Spleen (tissue), 11 donors: ENCODE measurements around the gene PRRG3. TPM values are rescaled to one million over a fixed set of nuclear protein-coding genes. Genes with fewer than 3 reads are reported as not detected.

Experiments used
- DNase-seq: peaks from one replicate; pipeline ENCODE4 v3.0.0-alpha.2; 2020
- H3K27ac ChIP-seq, 8 donors: fragments of 200-600 bp; sonication (generic) in 7 of 8; 1 replicate in 4 of 8; 2 replicates in 4 of 8; pipeline versions ENCODE4 v1.5.0 to v1.8.0; 2016 to 2021; ENCODE audit warnings: inconsistent platforms in 4 of 8, mild to moderate bottlenecking in 4 of 8, moderate library complexity in 1 of 8
- H3K27me3 ChIP-seq, 7 donors: fragments of 200-600 bp; sonication (generic) in 6 of 7; replicated peaks in 1 of 7; 1 replicate in 4 of 7; 2 replicates in 3 of 7; pipeline versions ENCODE4 v1.5.0 to v1.8.0; 2016 to 2021; ENCODE audit warnings: inconsistent platforms in 3 of 7, mild to moderate bottlenecking in 1 of 7
- H3K36me3 ChIP-seq, 6 donors: fragments of 200-600 bp; sonication (generic) in 5 of 6; 1 replicate in 4 of 6; 2 replicates in 2 of 6; pipeline versions ENCODE4 v1.5.0 to v1.8.0; 2016 to 2021; ENCODE audit warnings: inconsistent platforms in 2 of 6
- H3K4me1 ChIP-seq, 6 donors: fragments of 200-600 bp; sonication (generic) in 5 of 6; 1 replicate in 3 of 6; 2 replicates in 3 of 6; pipeline versions ENCODE4 v1.5.0 to v1.8.0; 2016 to 2021; ENCODE audit warnings: inconsistent platforms in 3 of 6
- H3K4me3 ChIP-seq, 8 donors: fragments of 200-600 bp; sonication (generic) in 7 of 8; 1 replicate in 4 of 8; 2 replicates in 4 of 8; pipeline versions ENCODE4 v1.5.0 to v1.8.0; 2016 to 2021; ENCODE audit warnings: inconsistent platforms in 4 of 8, mild to moderate bottlenecking in 4 of 8, moderate library complexity in 2 of 8
- H3K9me3 ChIP-seq, 8 donors: fragments of 200-600 bp; sonication (generic) in 7 of 8; 1 replicate in 4 of 8; 2 replicates in 4 of 8; pipeline versions ENCODE4 v1.5.0 to v1.8.0; 2016 to 2021; ENCODE audit warnings: inconsistent platforms in 4 of 8
- CTCF ChIP-seq, 11 experiments: fragments of 200-600 bp in 7 of 11; fragments of 450-650 bp in 4 of 11; sonication (generic) in 4 of 11; IDR thresholded peaks in 8 of 11; conservative IDR thresholded peaks in 3 of 11; 1 replicate in 7 of 11; 2 replicates in 4 of 11; pipeline versions ENCODE4 v1.4.0 to v1.8.0; 2016 to 2021; ENCODE audit warnings: antibody characterized with exemption in 11 of 11, inconsistent platforms in 4 of 11, mild to moderate bottlenecking in 1 of 11
- POLR2A ChIP-seq, 3 donors: fragments of 450-650 bp; IDR thresholded peaks; one replicate each; pipeline ENCODE4 v1.5.1; 2017; ENCODE audit warnings: antibody characterized with exemption in 3 of 3, mild to moderate bottlenecking in 1 of 3
- POLR2AphosphoS5 ChIP-seq, 3 donors: sonication (generic); formaldehyde crosslinking; IDR thresholded peaks; one replicate each; pipeline ENCODE4 v1.5.1; 2017; ENCODE audit warnings: antibody characterized with exemption in 3 of 3
- WGBS, 5 donors: extraction: QIAGEN DNeasy Blood & Tissue Kit in 3 of 5; methylation state at CpG; one replicate each; pipeline versions ENCODE4 v1.1.5 to v1.1.7; 2013 to 2018; 5-methylcytosine and 5-hydroxymethylcytosine counted together
- intact Hi-C: fragments of 100-400 bp; cut with DNase I; formaldehyde crosslinking; loops from one replicate; pipeline ENCODE4 v1.15.0; 2023; ENCODE audit warnings: low total_unique reads
- polyA plus RNA-seq, 3 donors: library from polyadenylated mRNA; stranded (reverse); fragments of 200-250 nt; gene quantifications; one replicate each; pipeline ENCODE4 v1.2.1, GENCODE V29; 2013
- total RNA-seq, 7 donors: library from RNA; depleted of rRNA in 3 of 7; stranded (reverse); fragments of >200 nt in 3 of 7; fragmentation: NEBNext Ultra II Directional in 4 of 7; extraction: Animal tissue kit (Norgen Biotek cat#: 25700) in 4 of 7; gene quantifications; one replicate each; pipeline versions ENCODE4 v1.1.0 to v1.2.1, GENCODE V29; 2016 to 2021
- donor health status: healthy with polysubstance abuse.
- donor health status: DM: no; HTN: no; CAD: no; lungs with moderate emphysema.
- donor health status: DM: no; HTN: no; CAD: no.
- donor health status: Bipolar disorder and iron deficiency.
- donor health status: healthy.
- donor health status: DM: no; HTN: no; CAD: no.
- donor health status: DM: yes; HTN: yes; CAD: no.

Gene PRRG3
- total and polyA plus RNA-seq, 10 donors = 0.06 to 4.3 (median 1.5) TPM

GRCh38 chrX:151746502-151746901, 51.2 kb downstream of the PRRG3 start:
- no peak overlapping the region for H3K27ac ChIP-seq
- intact Hi-C loops = loop anchor here (5.0 kb wide), 1 partner anchor 886 kb away; no protein-coding TSS in a partner anchor
- no peaks in the 10 kb centered on the region for H3K36me3 ChIP-seq
- H3K4me3 ChIP-seq = no peak overlapping the region
- no peak for DNase-seq
- H3K27me3 ChIP-seq = peaks cover 0 to 14% (median 0%) of the 10 kb centered on the region in 7 donors
- no peaks in the 10 kb centered on the region for H3K4me1 ChIP-seq
- H3K9me3 ChIP-seq = no peaks in the 10 kb centered on the region
- TF ChIP-seq POLR2AphosphoS5 (IDR thresholded peaks at IDR 0.05) (no peak), CTCF (IDR thresholded peaks at IDR 0.05 in 8 of 11, conservative IDR thresholded peaks at IDR 0.05 in 3 of 11) (no peak), POLR2A (IDR thresholded peaks at IDR 0.05) (no peak)
- 57 to 74% (median 61%) methylated on average over 2 of the region's 2 CpGs for WGBS, 5 donors

GRCh38 chrX:151750511-151750910, 55.3 kb downstream of the PRRG3 start:
- DNase-seq = peak; percentile 38
- Histone ChIP-seq H3K4me3 (no peak overlapping the region), H3K9me3 (no peaks in the 10 kb centered on the region), H3K36me3 (no peaks in the 10 kb centered on the region), H3K27ac (no peak overlapping the region), H3K27me3 (peaks cover 0 to 26% (median 0%) of the 10 kb centered on the region in 7 donors), H3K4me1 (no peaks in the 10 kb centered on the region)
- WGBS, 5 donors = 88 to 97% (median 96%) methylated on average over 5 of the region's 5 CpGs
- no peak for TF ChIP-seq CTCF (IDR thresholded peaks at IDR 0.05 in 8 of 11, conservative IDR thresholded peaks at IDR 0.05 in 3 of 11)
- TF ChIP-seq POLR2A (IDR thresholded peaks at IDR 0.05) = no peak
- TF ChIP-seq POLR2AphosphoS5 (IDR thresholded peaks at IDR 0.05) = no peak
- intact Hi-C loops = no loop called here

- Histone ChIP-seq H3K9me3 (no peaks in the 10 kb centered on the region), H3K27me3 (peaks cover 0 to 26% (median 0%) of the 10 kb centered on the region in 7 donors), H3K36me3 (no peaks in the 10 kb centered on the region), H3K27ac (no peak overlapping the region), H3K4me3 (no peak overlapping the region), H3K4me1 (no peaks in the 10 kb centered on the region)
- 53 to 84% (median 66%) methylated on average over 4 to 5 of the region's 5 CpGs for WGBS, 5 donors
- TF ChIP-seq POLR2AphosphoS5 (IDR thresholded peaks at IDR 0.05) = no peak
- TF ChIP-seq POLR2A (IDR thresholded peaks at IDR 0.05) = no peak
- TF ChIP-seq CTCF (IDR thresholded peaks at IDR 0.05 in 8 of 11, conservative IDR thresholded peaks at IDR 0.05 in 3 of 11) = no peak
- DNase-seq = peak; percentile 9
- intact Hi-C loops = no loop called here
Observed at GRCh38 chrX:151752847-151753246, 57.6 kb downstream of the PRRG3 start.

- Histone ChIP-seq H3K27me3 (peaks cover 0 to 26% (median 0%) of the 10 kb centered on the region in 7 donors), H3K36me3 (no peaks in the 10 kb centered on the region), H3K27ac (no peak overlapping the region), H3K4me1 (no peaks in the 10 kb centered on the region), H3K4me3 (no peak overlapping the region), H3K9me3 (no peaks in the 10 kb centered on the region)
- WGBS, 5 donors = 15 to 52% (median 16%) methylated on average over 3 to 22 of the region's 22 CpGs
- intact Hi-C loops = no loop called here
- peak; percentile 74 for DNase-seq
- TF ChIP-seq POLR2A (IDR thresholded peaks at IDR 0.05) (no peak), CTCF (IDR thresholded peaks at IDR 0.05 in 8 of 11, conservative IDR thresholded peaks at IDR 0.05 in 3 of 11) (peak in 10 of 11 experiments; percentile 16 to 67 (median 54)), POLR2AphosphoS5 (IDR thresholded peaks at IDR 0.05) (no peak)
Observed at GRCh38 chrX:151753313-151754046, 58.2 kb downstream of the PRRG3 start.
